Pons (tissue), 1 donor: ENCODE results near the gene NTM.
A peak's percentile ranks its signal among the peaks of the same experiment; 100 is the strongest.

Experiments
- DNase-seq: peaks from one replicate; pipeline ENCODE4 v3.0.0-alpha.2; 2016; ENCODE audit warnings: low spot score

Gene NTM

GRCh38 chr11:131734871-131735270, 364.5 kb downstream of the NTM start:
- no peak for DNase-seq

GRCh38 chr11:131737357-131737756, 366.9 kb downstream of the NTM start:
- no peak for DNase-seq

GRCh38 chr11:131739243-131739882, 368.9 kb downstream of the NTM start:
- no peak for DNase-seq

- DNase-seq: no peak
These were observed 374.4 kb downstream of the NTM start for GRCh38 chr11:131744847-131745246.

- no peak for DNase-seq
These were observed 375.0 kb downstream of the NTM start for GRCh38 chr11:131745405-131745804.

- DNase-seq: no peak
These were observed 375.8 kb downstream of the NTM start for GRCh38 chr11:131746201-131746600.

GRCh38 chr11:131748151-131749050, 378.0 kb downstream of the NTM start:
- peak; percentile 81 for DNase-seq

- DNase-seq: no peak
These were observed 378.7 kb downstream of the NTM start for GRCh38 chr11:131749101-131749500.

GRCh38 chr11:131750152-131750551, 379.7 kb downstream of the NTM start:
- no peak for DNase-seq

- no peak for DNase-seq
These were observed 380.3 kb downstream of the NTM start for GRCh38 chr11:131750692-131751091.

GRCh38 chr11:131754671-131755070, 384.3 kb downstream of the NTM start:
- DNase-seq: no peak

GRCh38 chr11:131756479-131757110, 386.2 kb downstream of the NTM start:
- DNase-seq: no peak

GRCh38 chr11:131758726-131759125, 388.3 kb downstream of the NTM start:
- no peak for DNase-seq

- DNase-seq: no peak
These were observed 388.7 kb downstream of the NTM start for GRCh38 chr11:131759140-131759539.

GRCh38 chr11:131760091-131761061, 390.0 kb downstream of the NTM start:
- no peak for DNase-seq

GRCh38 chr11:131762346-131763110, 392.1 kb downstream of the NTM start:
- peak; percentile 93 for DNase-seq

- no peak for DNase-seq
These were observed 392.9 kb downstream of the NTM start for GRCh38 chr11:131763193-131763890.

GRCh38 chr11:131764126-131764525, 393.7 kb downstream of the NTM start:
- no peak for DNase-seq

GRCh38 chr11:131764649-131765048, 394.2 kb downstream of the NTM start:
- DNase-seq: no peak

- DNase-seq: no peak
These were observed 396.2 kb downstream of the NTM start for GRCh38 chr11:131766637-131767036.
